NB4 (cell line): ENCODE measurements around the gene BCAS3.

Experiments
- TF ChIP-seq, protein P1 (sequence below): IDR thresholded peaks from one replicate; pipeline ENCODE4 v1.5.1; 2012; ENCODE audit warnings: low read depth, low read length
- TF ChIP-seq, protein P2 (sequence below): IDR thresholded peaks from 2 replicates; pipeline ENCODE4 v1.6.1; 2011; ENCODE audit warnings: low read depth, low read length

DNA sequence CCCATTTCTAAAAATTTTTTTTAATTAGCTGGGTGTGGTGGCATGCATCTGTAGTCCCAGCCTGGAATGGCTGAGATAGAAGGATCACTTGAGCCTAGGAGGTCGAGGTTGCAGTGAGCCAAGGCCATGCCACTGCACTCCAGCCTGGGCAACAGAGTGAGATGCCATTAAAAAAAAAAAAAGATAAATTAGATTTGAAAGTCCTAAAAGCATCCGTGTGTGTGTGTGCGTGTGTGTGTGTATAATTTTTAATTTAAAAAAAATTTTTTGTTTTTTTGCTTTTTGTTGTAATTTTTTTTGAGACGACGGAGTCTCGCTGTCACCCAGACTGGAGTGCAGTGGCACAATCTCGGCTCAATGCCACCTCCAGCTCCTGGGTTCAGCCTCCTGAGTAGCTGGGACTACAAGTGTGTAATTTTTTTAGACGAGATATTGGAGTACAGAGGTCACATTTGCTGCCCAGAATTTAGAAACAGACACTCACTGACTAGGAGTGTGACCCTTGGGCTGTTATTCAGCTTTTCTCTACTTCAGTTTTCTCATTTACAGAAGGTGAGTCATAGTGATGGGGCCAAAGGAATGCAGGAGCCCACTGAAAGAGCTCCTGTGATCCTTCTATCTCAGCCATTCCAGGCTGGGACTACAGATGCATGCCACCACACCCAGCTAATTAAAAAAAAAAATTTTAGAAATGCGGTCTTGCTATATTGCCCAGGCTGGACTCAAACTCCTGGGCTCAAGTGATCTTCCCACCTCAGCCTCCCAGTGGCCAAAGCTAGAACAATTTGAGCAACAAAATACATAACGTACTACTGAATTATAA, 749.0 kb downstream of the BCAS3 start:
- TF ChIP-seq, protein P1, sequence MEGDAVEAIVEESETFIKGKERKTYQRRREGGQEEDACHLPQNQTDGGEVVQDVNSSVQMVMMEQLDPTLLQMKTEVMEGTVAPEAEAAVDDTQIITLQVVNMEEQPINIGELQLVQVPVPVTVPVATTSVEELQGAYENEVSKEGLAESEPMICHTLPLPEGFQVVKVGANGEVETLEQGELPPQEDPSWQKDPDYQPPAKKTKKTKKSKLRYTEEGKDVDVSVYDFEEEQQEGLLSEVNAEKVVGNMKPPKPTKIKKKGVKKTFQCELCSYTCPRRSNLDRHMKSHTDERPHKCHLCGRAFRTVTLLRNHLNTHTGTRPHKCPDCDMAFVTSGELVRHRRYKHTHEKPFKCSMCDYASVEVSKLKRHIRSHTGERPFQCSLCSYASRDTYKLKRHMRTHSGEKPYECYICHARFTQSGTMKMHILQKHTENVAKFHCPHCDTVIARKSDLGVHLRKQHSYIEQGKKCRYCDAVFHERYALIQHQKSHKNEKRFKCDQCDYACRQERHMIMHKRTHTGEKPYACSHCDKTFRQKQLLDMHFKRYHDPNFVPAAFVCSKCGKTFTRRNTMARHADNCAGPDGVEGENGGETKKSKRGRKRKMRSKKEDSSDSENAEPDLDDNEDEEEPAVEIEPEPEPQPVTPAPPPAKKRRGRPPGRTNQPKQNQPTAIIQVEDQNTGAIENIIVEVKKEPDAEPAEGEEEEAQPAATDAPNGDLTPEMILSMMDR, result no peak
- TF ChIP-seq, protein P2, sequence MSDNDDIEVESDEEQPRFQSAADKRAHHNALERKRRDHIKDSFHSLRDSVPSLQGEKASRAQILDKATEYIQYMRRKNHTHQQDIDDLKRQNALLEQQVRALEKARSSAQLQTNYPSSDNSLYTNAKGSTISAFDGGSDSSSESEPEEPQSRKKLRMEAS, result no peak
